Right ventricle myocardium inferior (tissue), 1 donor: ENCODE results near the gene FETUB. TPM values are rescaled to one million over a fixed set of nuclear protein-coding genes. Genes with fewer than 3 reads are reported as not detected.

Experiments used
- ATAC-seq: fragments of 200-7000 bp; cut with Tn5 transposase; one replicate; pipeline ENCODE4 v1.9.1; 2020; ENCODE audit warnings: mild to moderate bottlenecking, moderate library complexity
- DNase-seq: peaks from one replicate; pipeline ENCODE4 v3.0.0; 2021; ENCODE audit errors: missing footprints
- intact Hi-C: fragments of 100-400 bp; cut with DNase I; formaldehyde crosslinking; loops from one replicate; pipeline ENCODE4 v1.11.0; 2022
- total RNA-seq: library from RNA; stranded (reverse); fragmentation: NEBNext Ultra II Directional; extraction: Animal tissue kit (Norgen Biotek cat#: 25700); gene quantifications from one replicate; pipeline ENCODE4 v1.2.1, GENCODE V29; 2021
- donor health status: DM: no; HTN: yes; CAD: no; lungs with severe emphysema.

FETUB gene
- total RNA-seq, 1 donor from 2014 or later, result not detected

- no peak for ATAC-seq
- DNase-seq, result no peak
- intact Hi-C loops, result no loop called here
Measured at GRCh38 chr3:186612065-186612464, 28.1 kb upstream of the FETUB start.

- ATAC-seq (no peak), DNase-seq (no peak)
- intact Hi-C loops, result no loop called here
Measured at GRCh38 chr3:186612721-186613636, 27.2 kb upstream of the FETUB start, which contains the start of gene AHSG. TSS of gene AHSG (plus strand) at chr3:186613060. CDS start at chr3:186613142, 82 bp downstream.

GRCh38 chr3:186613637-186614265 is 26.4 kb upstream of the FETUB start:
- intact Hi-C loops, result loop anchor here (1.0 kb wide), 1 partner anchor 140 kb away; no protein-coding TSS in a partner anchor
- ATAC-seq, result no peak
- DNase-seq, result no peak

- ATAC-seq, result no peak
- DNase-seq, result no peak
- intact Hi-C loops, result loop anchor here (1.0 kb wide), 1 partner anchor 139 kb away; no protein-coding TSS in a partner anchor
Measured at GRCh38 chr3:186614266-186614596, 26.0 kb upstream of the FETUB start.

- intact Hi-C loops, result loop anchor here (1.0 to 5.0 kb wide), 3 partner anchors 138 to 633 kb away; no protein-coding TSS in a partner anchor
- DNase-seq (peak; percentile 80), ATAC-seq (peak; percentile 72)
Measured at GRCh38 chr3:186614597-186615483, 25.4 kb upstream of the FETUB start.

- intact Hi-C loops, result loop anchor here (5.0 kb wide), 2 partner anchors 206 to 634 kb away; no protein-coding TSS in a partner anchor
- ATAC-seq, result no peak
- no peak for DNase-seq
Measured at GRCh38 chr3:186616299-186616617, 23.9 kb upstream of the FETUB start.

- intact Hi-C loops, result loop anchor here (5.0 kb wide), 2 partner anchors 205 to 635 kb away; no protein-coding TSS in a partner anchor
- ATAC-seq (peak; percentile 95), DNase-seq (peak; percentile 91)
Measured at GRCh38 chr3:186617036-186617946, 22.9 kb upstream of the FETUB start.

- ATAC-seq (no peak), DNase-seq (no peak)
- intact Hi-C loops, result loop anchor here (5.0 kb wide), 2 partner anchors 204 to 636 kb away; no protein-coding TSS in a partner anchor
Measured at GRCh38 chr3:186618318-186618938, 21.8 kb upstream of the FETUB start.

- DNase-seq (no peak), ATAC-seq (no peak)
- intact Hi-C loops, result loop anchor here (5.0 kb wide), 2 partner anchors 203 to 637 kb away; no protein-coding TSS in a partner anchor
Measured at GRCh38 chr3:186619787-186620212, 20.4 kb upstream of the FETUB start.

- ATAC-seq (no peak), DNase-seq (no peak)
- intact Hi-C loops, result no loop called here
Measured at GRCh38 chr3:186620213-186621092, 19.7 kb upstream of the FETUB start.

- ATAC-seq (no peak), DNase-seq (no peak)
- intact Hi-C loops, result no loop called here
Measured at GRCh38 chr3:186621894-186622650, 18.1 kb upstream of the FETUB start.

- DNase-seq (no peak), ATAC-seq (no peak)
- intact Hi-C loops, result no loop called here
Measured at GRCh38 chr3:186622651-186623310, 17.4 kb upstream of the FETUB start.

GRCh38 chr3:186624598-186624997 is 15.6 kb upstream of the FETUB start:
- ATAC-seq, result no peak
- intact Hi-C loops, result no loop called here
- DNase-seq, result no peak

- no peak for DNase-seq
- intact Hi-C loops, result no loop called here
- ATAC-seq, result no peak
Measured at GRCh38 chr3:186625600-186626042, 14.6 kb upstream of the FETUB start.

- ATAC-seq (no peak), DNase-seq (no peak)
- intact Hi-C loops, result no loop called here
Measured at GRCh38 chr3:186626254-186626847, 13.8 kb upstream of the FETUB start.
